H1 (cell line): Measurements from ENCODE around the gene NBEA. TPM values are rescaled to one million over a fixed set of nuclear protein-coding genes. Genes with fewer than 3 reads are reported as not detected.

ENCODE experiments used
- CTCF ChIA-PET: fragments of 300-600 bp; sonication (Branson Sonifier 250); formaldehyde crosslinking; loops from one replicate; lab custom pipeline; 2021; ENCODE audit not compliant: partially characterized antibody; lab: Charles Lee
- POLR2A ChIA-PET: fragments of 300-600 bp; sonication (Branson Sonifier 250); formaldehyde crosslinking; loops from one replicate; lab custom pipeline; 2021; ENCODE audit warnings: inconsistent platforms; ENCODE audit not compliant: partially characterized antibody; lab: Charles Lee
- DNase-seq, 2 experiments: peaks; one replicate each; pipeline versions ENCODE4 v3.0.0 to v3.0.0-alpha.2; 2010 to 2022; ENCODE audit warnings: low spot score in 2 of 2, low read depth in 1 of 2, mixed read lengths in 1 of 2
- FAIRE-seq: peaks from 2 replicates; lab custom pipeline; 2011; peaks lifted over from hg19 to GRCh38; lab: Jason Lieb, UNC
- H2AFZ ChIP-seq: 2 replicates; pipeline ENCODE4 v1.8.1; 2012; ENCODE audit warnings: low read length, inconsistent platforms
- H2AK5ac ChIP-seq: 2 replicates; pipeline ENCODE4 v1.6.1; 2013; ENCODE audit warnings: low read depth, low read length
- H2BK120ac ChIP-seq: replicated peaks from 2 replicates; pipeline ENCODE3; 2013; ENCODE audit warnings: low read depth, low read length, inconsistent platforms
- H2BK12ac ChIP-seq: 2 replicates; pipeline ENCODE4 v1.6.1; 2013; ENCODE audit warnings: low read depth, low read length
- H2BK15ac ChIP-seq: 2 replicates; pipeline ENCODE4 v1.6.1; 2013; ENCODE audit warnings: low read length
- H2BK20ac ChIP-seq: 2 replicates; pipeline ENCODE4 v1.6.1; 2013; ENCODE audit warnings: low read length
- H2BK5ac ChIP-seq: 2 replicates; pipeline ENCODE4 v1.6.1; 2013; ENCODE audit warnings: low read depth, low read length
- H3K14ac ChIP-seq: 2 replicates; pipeline ENCODE4 v1.6.1; 2013; ENCODE audit warnings: inconsistent platforms; ENCODE audit not compliant: insufficient read length
- H3K18ac ChIP-seq: 2 replicates; pipeline ENCODE4 v1.6.1; 2013; ENCODE audit warnings: low read length; ENCODE audit errors: extremely low read depth
- H3K23ac ChIP-seq: 2 replicates; pipeline ENCODE4 v1.6.1; 2013; ENCODE audit warnings: inconsistent platforms; ENCODE audit not compliant: insufficient read length
- H3K23me2 ChIP-seq: 2 replicates; pipeline ENCODE4 v1.6.1; 2013; ENCODE audit warnings: low read depth, low read length
- H3K27ac ChIP-seq: 2 replicates; pipeline ENCODE4 v1.6.1; 2011; ENCODE audit warnings: low read depth, low read length, inconsistent platforms
- H3K27me3 ChIP-seq, 4 experiments: replicated peaks in 1 of 4; 1 replicate in 1 of 4; 2 replicates in 3 of 4; pipeline versions ENCODE4 v1.6.1 to v1.8.1; 2011 to 2013; ENCODE audit warnings: low read length in 3 of 4, mild to moderate bottlenecking in 3 of 4, inconsistent platforms in 2 of 4, mixed read lengths in 2 of 4, moderate library complexity in 1 of 4; ENCODE audit not compliant: control insufficient read depth in 3 of 4, insufficient read depth in 3 of 4; ENCODE audit errors: extremely low read depth in 1 of 4
- H3K36me3 ChIP-seq, 4 experiments: 2 replicates each; pipeline versions ENCODE4 v1.6.1 to v1.8.1; 2011 to 2013; ENCODE audit warnings: mild to moderate bottlenecking in 4 of 4, low read length in 3 of 4, moderate library complexity in 2 of 4, control low read depth in 1 of 4, inconsistent platforms in 1 of 4; ENCODE audit not compliant: insufficient read depth in 4 of 4, control insufficient read depth in 2 of 4
- H3K4ac ChIP-seq: replicated peaks from 2 replicates; pipeline ENCODE3; 2013; ENCODE audit warnings: low read length, low read depth, mixed read lengths, inconsistent platforms; ENCODE audit not compliant: insufficient read length
- H3K4me1 ChIP-seq, 4 experiments: replicated peaks in 1 of 4; 1 replicate in 1 of 4; 2 replicates in 3 of 4; pipeline versions ENCODE4 v1.6.1 to v1.8.1; 2011 to 2013; ENCODE audit warnings: low read length in 3 of 4, inconsistent platforms in 2 of 4, mixed read lengths in 1 of 4; ENCODE audit not compliant: insufficient read depth in 4 of 4, control insufficient read depth in 3 of 4
- H3K4me2 ChIP-seq, 2 experiments: 2 replicates each; pipeline versions ENCODE4 v1.6.1 to v1.8.1; 2011 to 2013; ENCODE audit warnings: low read depth in 2 of 2, low read length in 2 of 2, control low read depth in 1 of 2, inconsistent platforms in 1 of 2, mild to moderate bottlenecking in 1 of 2; ENCODE audit not compliant: insufficient read depth in 1 of 2
- H3K4me3 ChIP-seq, 4 experiments: fragments of 200-600, 300-600 bp in 1 of 4; sonication (generic), shearing (Covaris generic), sonication (Bioruptor Twin) in 1 of 4; 2 replicates each; pipeline versions ENCODE4 v1.5.1 to v1.8.1; 2011 to 2016; ENCODE audit warnings: low read length in 4 of 4, low read depth in 3 of 4, control low read depth in 2 of 4, inconsistent platforms in 2 of 4, mild to moderate bottlenecking in 2 of 4, mixed read lengths in 1 of 4, moderate library complexity in 1 of 4; ENCODE audit not compliant: insufficient read depth in 2 of 4; ENCODE audit errors: extremely low read depth in 1 of 4
- H3K56ac ChIP-seq: replicated peaks from 2 replicates; pipeline ENCODE3; 2013; ENCODE audit warnings: low read depth, mild to moderate bottlenecking, mixed read lengths, low read length, inconsistent platforms; ENCODE audit not compliant: insufficient read length
- H3K79me1 ChIP-seq: 2 replicates; pipeline ENCODE4 v1.6.1; 2013; ENCODE audit warnings: low read depth, low read length, control low read depth
- H3K79me2 ChIP-seq, 2 experiments: 2 replicates each; pipeline versions ENCODE4 v1.6.1 to v1.8.1; 2012 to 2013; ENCODE audit warnings: low read length in 2 of 2, mild to moderate bottlenecking in 2 of 2, inconsistent platforms in 1 of 2; ENCODE audit not compliant: insufficient read depth in 2 of 2, control insufficient read depth in 1 of 2
- H3K9ac ChIP-seq, 4 experiments: replicated peaks in 1 of 4; 1 replicate in 1 of 4; 2 replicates in 3 of 4; pipeline versions ENCODE4 v1.6.1 to v1.8.1; 2011 to 2013; ENCODE audit warnings: low read depth in 3 of 4, low read length in 3 of 4, control low read depth in 2 of 4, mild to moderate bottlenecking in 2 of 4, moderate library complexity in 2 of 4, inconsistent platforms in 1 of 4; ENCODE audit errors: extremely low read depth in 1 of 4
- H3K9me3 ChIP-seq, 2 experiments: 2 replicates each; pipeline versions ENCODE4 v1.6.1 to v1.8.1; 2012 to 2013; ENCODE audit warnings: mild to moderate bottlenecking in 2 of 2, moderate library complexity in 2 of 2, control low read depth in 1 of 2, inconsistent platforms in 1 of 2, low read depth in 1 of 2, low read length in 1 of 2, mixed read lengths in 1 of 2; ENCODE audit not compliant: insufficient read depth in 2 of 2
- H4K20me1 ChIP-seq, 2 experiments: replicated peaks in 1 of 2; 2 replicates each; pipeline versions ENCODE3 to v1.8.1; 2011 to 2013; ENCODE audit warnings: inconsistent platforms in 2 of 2, low read length in 2 of 2, mild to moderate bottlenecking in 1 of 2; ENCODE audit not compliant: insufficient read depth in 2 of 2, control insufficient read depth in 1 of 2
- H4K5ac ChIP-seq: 2 replicates; pipeline ENCODE4 v1.6.1; 2013; ENCODE audit warnings: low read length, low read depth, mixed read lengths, inconsistent platforms; ENCODE audit not compliant: insufficient read length
- H4K8ac ChIP-seq: 2 replicates; pipeline ENCODE4 v1.8.0; 2013; ENCODE audit warnings: mild to moderate bottlenecking, moderate library complexity, low read length, inconsistent platforms; ENCODE audit not compliant: insufficient read depth; ENCODE audit errors: extremely low read depth
- H4K91ac ChIP-seq: replicated peaks from 2 replicates; pipeline ENCODE3; 2013; ENCODE audit warnings: low read length, mixed read lengths, inconsistent platforms; ENCODE audit not compliant: insufficient read length
- WGBS, 2 experiments: shearing (Covaris generic) in 1 of 2; methylation state at CpG; one replicate each; pipeline versions ENCODE4 v1.1.6 to v1.1.7; 2013 to 2015; ENCODE audit warnings: low lambda C conversion rate in 2 of 2, mixed read lengths in 2 of 2, inconsistent platforms in 1 of 2, low coverage in 1 of 2, missing lambda C conversion rate in 1 of 2; ENCODE audit not compliant: insufficient replicate concordance in 2 of 2, insufficient coverage in 1 of 2, insufficient read length in 1 of 2; ENCODE audit errors: extremely low coverage in 1 of 2, missing lambda C conversion rate in 1 of 2; 5-methylcytosine and 5-hydroxymethylcytosine counted together
- polyA plus RNA-seq, 7 experiments: library from polyadenylated mRNA; depleted of rRNA in 3 of 7; stranded (reverse) in 5 of 7; unstranded in 2 of 7; fragments of >200 nt in 5 of 7; fragments of 200-250 nt in 2 of 7; gene quantifications; 1 replicate in 5 of 7; 2 replicates in 1 of 7; 4 replicates in 1 of 7; pipeline versions ENCODE4 v1.2.1 to v1.2.3, GENCODE V29; 2011 to 2013; ENCODE audit warnings: missing spikeins in 2 of 7, mixed read lengths in 2 of 7
- total RNA-seq: library from RNA; stranded (reverse); fragmentation: NEBNext Ultra II Directional; extraction: Animal tissue kit (Norgen Biotek cat#: 25700); gene quantifications from 2 replicates; pipeline ENCODE4 v1.2.1, GENCODE V29; 2021

NBEA gene
- total and polyA plus RNA-seq, 2 of the 8 experiments (the other 6 are each of a cell fraction or from before 2014, with no cell fraction given) = 14.2 to 21.5 TPM

- Histone ChIP-seq H4K91ac (no peak overlapping the region), H3K36me3 (no peaks in the 10 kb centered on the region; a peak in 1 of 8 replicates), H3K9ac (no peak overlapping the region), H2BK15ac (no peak overlapping the region), H2AFZ (no peak overlapping the region), H3K18ac (no peak overlapping the region), H2BK5ac (no peak overlapping the region), H4K20me1 (no peaks in the 10 kb centered on the region), H3K27ac (no peak overlapping the region), H4K5ac (no peak overlapping the region), H3K79me2 (no peaks in the 10 kb centered on the region), H3K56ac (no peak overlapping the region), H3K9me3 (no peaks in the 10 kb centered on the region), H2AK5ac (no peak overlapping the region), H3K23me2 (no peaks in the 10 kb centered on the region), H4K8ac (no peak overlapping the region), H3K14ac (no peak overlapping the region), H3K4me1 (no peaks in the 10 kb centered on the region), H3K4me3 (no peak overlapping the region), H2BK12ac (no peak overlapping the region), H3K4ac (no peak overlapping the region), H3K27me3 (no peaks in the 10 kb centered on the region), H3K4me2 (no peak overlapping the region), H3K79me1 (no peaks in the 10 kb centered on the region), H2BK20ac (no peak overlapping the region), H3K23ac (no peak overlapping the region), H2BK120ac (no peak overlapping the region)
- 90% methylated on average over 4 of the region's 4 CpGs; no CpG with 5 or more reads in 1 of the 2 experiments for WGBS, 2 experiments
- CTCF ChIA-PET = interaction anchor here (1.0 to 3.1 kb wide), 3 partner anchors 9 to 32 kb away, joined by 3 to 16 read pairs (median 4); no protein-coding TSS in a partner anchor
- no peak for FAIRE-seq
- POLR2A ChIA-PET = no interaction called here
- DNase-seq = no peak
Measured at GRCh38 chr13:35649162-35649561, 707.1 kb downstream of the NBEA start.
